Esophagus muscularis mucosa (tissue), 4 donors: ENCODE measurements around the gene CYTH1.

ENCODE experiments used
- CTCF ChIP-seq, 3 experiments: fragments of 200-600 bp in 2 of 3; fragments of 450-650 bp in 1 of 3; sonication (generic) in 2 of 3; IDR thresholded peaks; one replicate each; pipeline ENCODE4 v1.5.1; 2017 to 2019; ENCODE audit warnings: antibody characterized with exemption in 3 of 3, mild to moderate bottlenecking in 2 of 3, moderate library complexity in 1 of 3
- EP300 ChIP-seq: sonication (generic); formaldehyde crosslinking; IDR thresholded peaks from one replicate; pipeline ENCODE4 v1.6.1; 2017; ENCODE audit warnings: antibody characterized with exemption
- POLR2A ChIP-seq: fragments of 450-650 bp; IDR thresholded peaks from one replicate; pipeline ENCODE4 v1.6.1; 2017; ENCODE audit warnings: antibody characterized with exemption, moderate library complexity, mild to moderate bottlenecking, low read depth
- POLR2AphosphoS5 ChIP-seq, 2 donors: sonication (generic); formaldehyde crosslinking; IDR thresholded peaks; one replicate each; pipeline ENCODE4 v1.6.1; 2017; ENCODE audit warnings: antibody characterized with exemption in 2 of 2

- TF ChIP-seq POLR2A (no peak), CTCF (IDR thresholded peaks at IDR 0.05) (no peak), EP300 (no peak), POLR2AphosphoS5 (IDR thresholded peaks at IDR 0.05) (no peak)
Measured at GRCh38 chr17:78675316-78675616, 106.8 kb downstream of the CYTH1 start.
